GM19463 (cell line): ENCODE results near the gene ADRM1.

ENCODE experiments used
- ATAC-seq: cut with Tn5 transposase; IDR thresholded peaks from one replicate; pipeline ENCODE4 v1.9.1; 2021; ENCODE audit warnings: mild to moderate bottlenecking, moderate library complexity; ENCODE audit not compliant: unreplicated experiment

ADRM1 gene

GRCh38 chr20:62309947-62310756 lies 7.4 kb downstream of the ADRM1 start:
- no peak for ATAC-seq

- no peak for ATAC-seq
These were observed 7.9 kb downstream of the ADRM1 start for GRCh38 chr20:62310757-62311121.

- ATAC-seq, result no peak
These were observed 8.4 kb downstream of the ADRM1 start for GRCh38 chr20:62311150-62311549.

DNA sequence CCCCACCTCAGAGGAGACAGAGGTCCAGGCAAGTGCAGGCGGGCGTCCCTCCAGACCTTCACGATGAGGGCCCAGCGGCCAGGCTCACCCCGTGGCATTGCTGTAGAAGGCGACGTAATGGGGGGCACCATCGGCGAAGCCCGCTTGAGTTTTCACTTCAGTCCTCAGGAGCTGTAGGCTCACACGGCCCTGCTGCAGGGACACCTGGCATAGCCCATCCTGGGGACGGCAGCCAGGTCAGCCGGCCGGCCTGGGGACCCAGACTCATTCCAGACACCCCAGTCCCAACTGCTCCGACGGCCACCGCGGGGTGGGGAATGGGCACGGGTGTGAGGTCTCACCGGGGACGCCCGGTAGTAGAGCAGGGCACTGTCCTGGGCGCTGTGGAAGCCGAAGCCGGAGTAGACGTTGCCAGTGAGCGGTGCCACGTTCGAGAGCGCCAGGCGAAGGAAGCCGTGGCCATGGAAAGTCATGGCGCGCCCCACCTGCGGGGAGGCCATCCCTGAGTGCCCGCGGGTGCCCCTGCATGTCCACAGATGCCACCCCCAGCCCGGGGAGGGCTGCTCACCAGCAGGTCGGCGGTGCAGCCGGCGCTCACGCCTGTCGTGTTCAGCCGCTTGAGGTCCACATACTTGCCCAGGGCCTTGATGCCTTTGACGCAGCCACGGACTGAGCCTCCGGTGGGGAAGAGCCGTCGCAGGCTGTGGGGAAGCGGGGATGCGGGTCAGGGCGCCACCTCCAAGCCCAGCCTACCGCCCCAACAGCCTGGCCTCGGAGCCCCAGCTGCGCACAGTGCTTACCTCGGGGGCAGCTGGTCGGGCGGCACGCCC lies 9.2 kb downstream of the ADRM1 start:
- ATAC-seq, result no peak

GRCh38 chr20:62312662-62312977 lies 9.8 kb downstream of the ADRM1 start:
- no peak for ATAC-seq

GRCh38 chr20:62313021-62313420 lies 10.2 kb downstream of the ADRM1 start:
- no peak for ATAC-seq

DNA sequence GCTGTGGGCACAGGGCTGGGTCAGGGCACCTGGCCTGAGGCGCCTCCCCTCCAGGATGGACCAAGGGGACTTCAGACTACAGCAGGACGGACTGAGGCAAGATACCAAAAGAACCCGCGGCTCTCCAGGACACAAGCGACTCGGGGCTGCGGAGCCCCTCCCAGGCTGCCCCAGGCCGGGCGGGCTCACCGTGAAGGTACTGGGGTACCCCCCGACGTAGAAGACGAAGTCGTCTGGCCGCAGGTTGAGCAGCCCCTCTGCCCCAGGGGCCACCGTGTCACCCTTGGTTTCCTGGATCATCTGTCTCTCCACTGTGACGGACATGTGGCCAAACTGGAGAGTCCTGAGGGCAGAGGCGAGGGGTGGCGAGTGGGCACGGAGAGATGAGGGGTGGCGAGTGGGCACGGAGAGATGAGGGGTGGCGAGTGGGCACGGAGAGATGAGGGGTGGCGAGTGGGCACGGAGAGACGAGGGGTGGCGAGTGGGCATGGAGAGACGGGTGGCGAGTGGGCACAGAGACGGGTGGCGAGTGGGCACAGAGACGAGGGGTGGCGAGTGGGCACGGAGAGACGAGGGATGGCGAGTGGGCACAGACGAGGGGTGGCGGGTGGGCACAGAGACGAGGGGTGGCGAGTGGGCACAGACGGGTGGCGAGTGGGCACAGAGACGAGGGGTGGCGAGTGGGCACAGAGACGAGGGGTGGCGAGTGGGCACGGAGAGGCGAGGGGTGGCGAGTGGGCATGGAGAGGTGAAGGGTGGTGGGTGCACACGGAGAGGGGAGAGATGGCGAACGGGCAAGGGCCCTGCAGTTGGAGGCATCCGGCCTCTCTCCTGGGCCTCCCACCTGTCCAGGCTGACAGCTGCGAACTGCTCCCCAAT lies 10.9 kb downstream of the ADRM1 start:
- no peak for ATAC-seq

GRCh38 chr20:62314339-62314638 lies 11.5 kb downstream of the ADRM1 start:
- ATAC-seq, result no peak

GRCh38 chr20:62314711-62315302 lies 12.0 kb downstream of the ADRM1 start:
- no peak for ATAC-seq

DNA sequence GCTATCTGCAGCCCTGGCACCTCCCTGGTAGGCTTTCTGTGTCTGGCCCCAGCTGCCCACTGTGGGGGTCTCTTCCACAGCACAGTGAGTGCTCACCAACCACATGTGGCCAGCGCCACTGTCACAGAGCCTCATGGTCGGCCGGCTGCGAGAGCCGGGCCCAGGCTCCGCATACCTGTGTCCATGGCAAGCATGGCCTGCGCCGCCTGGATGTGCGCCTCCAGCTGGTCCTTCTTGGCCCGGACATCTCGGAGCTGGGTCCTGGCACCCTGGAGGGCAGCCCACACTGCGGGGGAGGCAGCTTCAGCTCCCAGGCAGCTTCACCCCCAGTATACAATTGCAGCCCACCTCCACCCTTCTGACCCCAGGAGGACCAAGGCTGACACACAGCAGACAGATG lies 13.0 kb downstream of the ADRM1 start:
- ATAC-seq, result no peak

GRCh38 chr20:62316331-62317166 lies 13.8 kb downstream of the ADRM1 start:
- ATAC-seq, result no peak

DNA sequence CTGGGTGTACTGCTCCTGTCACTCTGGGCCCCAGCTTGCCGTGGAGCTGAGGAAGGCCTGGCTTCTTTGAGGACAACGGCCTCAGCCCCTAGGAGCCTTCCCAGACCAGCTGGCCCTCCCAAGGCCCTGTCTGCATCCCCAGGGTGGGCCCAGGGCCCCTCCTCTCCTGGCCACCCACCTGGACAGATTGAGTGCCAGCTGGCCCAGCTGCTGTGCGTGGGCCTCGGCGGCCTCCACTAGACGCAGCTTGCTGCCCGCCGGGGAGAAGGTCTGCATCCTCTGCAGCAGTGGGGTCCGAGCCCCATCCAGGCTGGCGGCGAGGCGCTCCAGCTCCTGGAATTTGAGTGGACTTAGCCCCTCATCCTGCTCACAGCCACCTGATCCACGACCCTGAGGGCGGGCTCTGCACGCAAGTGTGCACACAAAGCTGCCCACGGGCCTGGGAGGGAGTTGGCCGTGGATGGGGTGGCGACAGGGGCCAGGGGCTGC lies 14.4 kb downstream of the ADRM1 start:
- ATAC-seq, result no peak

DNA sequence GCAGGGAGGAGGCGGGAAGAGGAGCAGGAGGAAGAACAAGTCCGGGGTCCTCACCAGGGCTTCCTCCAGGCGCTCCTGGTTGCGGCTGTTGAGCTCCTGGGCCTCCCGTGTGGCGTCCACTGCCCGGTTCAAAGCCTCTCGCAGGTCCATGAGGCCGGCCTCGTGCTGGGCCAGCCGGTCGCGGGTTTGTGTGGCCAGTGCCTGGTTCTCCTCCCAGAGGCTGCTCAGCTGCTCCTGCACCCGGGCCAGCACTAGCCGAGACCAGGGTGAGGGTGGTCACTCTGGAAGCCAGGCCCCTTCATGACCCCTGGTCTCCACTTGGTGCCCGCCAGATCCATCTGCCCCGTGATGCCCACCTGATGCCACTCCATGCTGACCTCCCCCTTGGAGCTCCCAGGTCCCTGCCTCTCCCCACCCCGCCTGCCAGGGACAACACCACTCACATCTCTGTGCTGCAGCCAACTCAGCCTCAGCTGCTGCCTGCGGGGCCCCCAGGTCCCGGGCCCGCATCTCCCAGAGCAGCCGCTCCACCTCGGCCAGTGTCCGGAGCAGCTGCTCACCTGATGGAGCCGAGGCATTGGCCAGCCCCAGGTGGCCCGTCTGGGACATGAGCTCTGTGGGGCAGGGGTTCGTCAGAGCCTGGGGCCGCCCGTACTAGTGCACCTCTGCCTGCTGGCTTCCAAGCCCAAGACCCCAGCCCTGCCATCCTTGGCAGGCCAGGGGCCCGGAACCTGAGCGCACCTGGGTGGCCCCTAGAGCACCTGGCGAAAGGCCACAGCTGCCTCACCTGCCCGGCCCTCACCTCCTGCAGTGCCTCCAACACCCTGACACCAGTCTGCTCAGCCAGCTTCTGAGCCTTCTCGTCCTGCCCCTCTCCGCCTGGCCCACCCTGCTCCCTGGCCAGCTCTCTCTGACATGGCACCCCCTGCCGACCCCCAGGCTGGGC lies 15.9 kb downstream of the ADRM1 start:
- no peak for ATAC-seq

- no peak for ATAC-seq
These were observed 16.6 kb downstream of the ADRM1 start for GRCh38 chr20:62319346-62319909.

DNA sequence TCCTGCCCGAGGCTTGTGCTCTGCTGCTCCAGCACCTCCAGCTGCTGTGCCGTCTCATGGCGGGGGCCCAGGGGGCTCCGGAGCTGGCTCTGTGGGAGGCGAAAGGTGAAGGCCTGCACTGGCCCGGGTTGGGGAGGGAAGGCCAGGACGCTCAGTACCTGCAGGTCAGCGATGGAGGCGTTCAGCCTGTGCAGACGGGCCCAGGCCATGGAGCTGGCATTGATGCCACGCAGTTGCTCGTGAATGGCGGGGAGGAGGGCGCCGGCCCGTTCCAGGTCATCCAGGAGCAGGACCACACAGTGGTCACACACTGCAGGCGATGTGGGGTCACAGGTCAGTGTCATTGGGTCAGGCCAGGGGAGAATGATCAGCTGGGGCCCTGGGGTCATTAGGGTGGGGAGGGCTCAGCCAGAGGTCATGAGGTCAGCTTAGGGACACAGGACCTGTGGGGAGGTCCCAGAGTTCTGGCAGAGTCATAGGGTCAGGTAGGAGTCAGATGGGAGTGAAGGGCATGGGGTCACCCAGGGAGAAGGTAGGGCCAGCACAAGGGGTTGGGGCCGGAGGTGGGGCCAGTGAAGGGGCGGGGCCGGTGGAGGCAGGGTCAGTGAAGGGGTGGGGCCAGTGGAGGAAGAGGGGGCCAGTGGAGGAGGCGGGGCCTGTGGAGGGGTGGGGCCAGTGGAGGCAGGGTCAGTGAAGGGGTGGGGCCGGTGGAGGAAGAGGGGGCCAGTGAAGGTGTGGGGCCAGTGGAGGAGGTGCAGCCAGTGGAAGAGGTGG lies 18.0 kb downstream of the ADRM1 start:
- ATAC-seq, result no peak

- ATAC-seq, result no peak
These were observed 18.7 kb downstream of the ADRM1 start for GRCh38 chr20:62321521-62321948.

DNA sequence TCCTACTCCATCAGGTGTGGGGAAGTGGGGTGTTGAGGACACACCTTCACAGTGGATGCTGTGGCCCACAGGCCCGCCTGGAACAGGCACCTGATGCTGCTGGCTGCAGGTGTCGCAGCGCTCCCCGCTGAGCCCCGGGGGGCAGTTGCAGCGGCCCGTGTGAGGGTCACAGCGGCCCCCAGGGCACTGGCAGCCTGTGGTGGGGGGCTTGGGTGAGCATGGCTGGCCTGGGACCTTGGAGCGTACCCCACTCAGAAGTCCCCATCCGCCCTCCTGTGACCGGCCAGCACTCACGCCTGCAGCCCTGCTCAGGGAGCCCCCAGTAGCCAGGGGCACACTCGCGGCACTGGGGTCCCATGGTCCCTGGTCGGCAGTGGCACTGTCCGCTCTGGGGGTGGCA lies 19.2 kb downstream of the ADRM1 start:
- no peak for ATAC-seq

DNA sequence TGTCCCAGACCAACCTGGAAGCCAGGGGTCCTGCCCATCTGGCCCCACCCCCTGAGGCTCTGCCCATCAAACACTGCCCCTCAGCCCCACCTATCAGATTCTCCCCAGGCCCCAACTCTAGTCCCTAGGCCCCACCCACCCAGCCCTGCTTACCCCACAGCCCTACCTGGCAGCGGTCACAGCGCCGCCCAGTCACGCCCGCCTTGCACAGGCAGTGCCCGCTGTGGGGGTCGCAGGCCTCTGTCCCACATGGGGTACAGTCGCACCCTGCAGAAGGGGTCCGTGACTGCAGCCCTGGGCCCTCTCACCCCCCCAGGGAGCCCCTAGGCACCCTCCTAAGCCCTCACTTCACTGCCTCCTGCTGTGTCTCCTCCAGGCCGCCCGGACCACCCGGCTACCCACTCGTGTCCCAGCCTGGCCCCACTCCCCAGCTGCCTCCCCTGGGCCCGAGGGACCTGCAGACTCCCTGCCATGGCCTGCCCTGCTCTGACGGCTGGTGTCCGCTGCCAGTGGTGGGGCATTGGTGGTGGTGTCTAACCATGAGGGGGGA lies 19.8 kb downstream of the ADRM1 start:
- ATAC-seq, result no peak
